Measurements from ENCODE around the gene ZNF582.
A peak's percentile ranks its signal among the peaks of the same experiment; 100 is the strongest.

The ZNF582 gene

DNA sequence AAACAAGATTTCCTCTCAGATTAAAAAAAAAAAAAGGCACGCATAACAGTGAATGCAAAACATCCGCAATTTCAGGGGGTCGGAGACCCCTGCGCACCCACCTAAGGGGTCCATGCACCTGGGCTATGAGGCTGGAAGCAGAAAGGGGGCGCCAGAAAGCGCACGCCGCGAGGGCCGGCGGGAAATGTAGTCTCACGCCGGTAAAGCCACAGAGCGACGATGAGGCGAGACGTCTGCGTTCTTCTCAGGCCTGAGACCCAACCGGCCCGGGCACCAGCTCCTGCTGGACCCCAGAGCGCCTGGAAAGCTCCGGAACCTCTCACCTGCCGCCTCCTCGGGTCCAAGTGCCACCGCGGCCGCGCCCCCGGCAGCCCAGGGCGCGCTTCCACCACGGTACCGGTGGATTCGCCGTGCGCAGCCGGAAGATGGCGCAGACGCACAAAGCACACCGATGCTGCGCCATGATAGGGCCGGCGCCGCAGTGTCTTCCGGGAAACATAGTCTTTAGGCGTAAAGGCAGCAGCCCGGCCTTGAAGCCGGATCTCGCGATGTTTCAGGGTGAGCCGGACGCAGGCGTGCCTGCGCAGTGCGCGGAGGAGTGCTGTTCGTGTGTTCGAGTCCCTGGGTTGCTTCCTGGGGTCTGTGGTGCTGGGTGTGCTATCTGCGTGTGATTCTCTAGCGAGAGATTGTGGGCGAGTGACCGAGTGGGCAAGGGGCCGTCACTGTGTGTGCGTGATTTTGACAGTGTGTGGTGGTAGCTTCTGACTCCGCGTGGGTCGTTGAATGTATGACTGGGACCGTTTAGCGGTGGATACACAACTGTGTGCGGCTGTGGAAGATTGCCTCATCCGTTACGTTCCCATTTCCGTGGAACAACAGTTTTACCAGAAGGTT is at the start of gene ZNF582:
Gene ZNF582 (minus strand): TSS at position 416 of the 894 bp plus-strand sequence. CDS start 1,782 bp downstream, outside the sequence.
- Histone ChIP-seq H3K27ac (ENCODE audit: low read length) (peak within 1 kb of the TSS; percentile 90), H3K4me3 (ENCODE audit: low read length in 2 of 2) (peak within 1 kb of the TSS; percentile 93 to 99), H3K9me3 (ENCODE audit: control insufficient read depth in 2 of 2, low read length in 2 of 2) (no peaks in the 10 kb centered on the region), H3K36me3 (ENCODE audit: control insufficient read depth in 2 of 2, insufficient read depth in 2 of 2, low read length in 2 of 2) (peaks cover 10 to 23% of the 10 kb centered on the region in 2 donors), H3K27me3 (ENCODE audit: control insufficient read depth in 1 of 2, insufficient read depth in 2 of 2, low read length in 2 of 2) (no peaks in the 10 kb centered on the region), H3K4me1 (ENCODE audit: control insufficient read depth, insufficient read depth, low read length) (peaks cover 3% of the 10 kb centered on the region), H3K9ac (ENCODE audit: low read length in 2 of 2) (peak within 1 kb of the TSS; percentile 80 to 94)

DNA sequence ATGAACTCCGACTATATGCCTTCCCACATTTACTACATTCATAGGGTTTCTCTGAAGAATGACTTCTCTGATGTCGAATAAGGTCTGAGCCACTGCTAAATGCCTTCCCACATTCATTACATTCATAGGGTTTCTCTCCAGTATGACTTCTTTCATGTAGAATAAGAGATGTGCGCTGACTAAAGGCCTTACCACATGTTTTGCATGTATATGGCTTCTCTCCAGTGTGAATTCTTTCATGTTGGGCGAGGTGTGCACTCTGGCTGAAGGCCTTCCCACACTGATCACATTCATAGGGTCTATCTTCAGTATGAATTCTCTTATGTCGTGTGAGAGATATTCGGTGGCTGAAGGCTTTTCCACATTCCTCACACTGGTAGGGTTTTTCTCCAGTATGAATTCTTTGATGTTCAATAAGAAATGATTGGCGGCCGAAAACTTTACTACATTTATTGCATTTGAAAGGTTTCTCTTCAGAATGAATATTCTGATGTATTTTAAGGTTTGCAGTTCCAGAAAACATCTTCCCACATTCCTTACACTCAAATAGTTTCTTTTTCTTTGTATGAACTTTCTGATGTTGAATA is 48.0 kb upstream of the ZNF582 start:
- no peaks in the 10 kb centered on the region for H3K4me1 ChIP-seq (ENCODE audit: control insufficient read depth, insufficient read depth, low read length)
- H3K27ac ChIP-seq (ENCODE audit: low read length) = no peak overlapping the region
- H3K4me3 ChIP-seq (ENCODE audit: low read length in 2 of 2) = peak overlapping the region in 1 of 2 donors; percentile 69
- H3K9ac ChIP-seq (ENCODE audit: low read length in 2 of 2) = no peak overlapping the region
- peaks cover 33 to 44% of the 10 kb centered on the region in 2 donors for H3K9me3 ChIP-seq (ENCODE audit: control insufficient read depth in 2 of 2, low read length in 2 of 2)
- H3K36me3 ChIP-seq (ENCODE audit: control insufficient read depth in 2 of 2, insufficient read depth in 2 of 2, low read length in 2 of 2) = peaks cover 5 to 16% of the 10 kb centered on the region in 2 donors
- H3K27me3 ChIP-seq (ENCODE audit: control insufficient read depth in 1 of 2, insufficient read depth in 2 of 2, low read length in 2 of 2) = no peaks in the 10 kb centered on the region

DNA sequence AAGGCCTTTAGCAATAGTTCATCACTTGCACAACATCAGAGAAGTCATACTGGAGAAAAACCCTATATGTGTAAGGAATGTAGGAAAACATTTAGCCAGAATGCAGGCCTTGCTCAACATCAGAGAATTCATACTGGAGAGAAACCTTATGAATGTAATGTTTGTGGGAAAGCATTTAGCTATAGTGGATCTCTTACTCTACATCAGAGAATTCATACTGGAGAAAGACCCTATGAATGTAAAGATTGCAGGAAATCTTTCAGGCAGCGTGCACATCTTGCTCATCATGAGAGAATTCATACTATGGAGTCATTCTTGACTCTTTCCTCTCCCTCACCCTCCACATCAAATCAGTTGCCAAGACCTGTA is 30.6 kb upstream of the ZNF582 start:
- Histone ChIP-seq H3K4me1 (ENCODE audit: control insufficient read depth, insufficient read depth, low read length) (no peaks in the 10 kb centered on the region), H3K9me3 (ENCODE audit: control insufficient read depth in 2 of 2, low read length in 2 of 2) (peaks cover 54 to 67% of the 10 kb centered on the region in 2 donors), H3K27me3 (ENCODE audit: control insufficient read depth in 1 of 2, insufficient read depth in 2 of 2, low read length in 2 of 2) (no peaks in the 10 kb centered on the region), H3K27ac (ENCODE audit: low read length) (no peak overlapping the region), H3K4me3 (ENCODE audit: low read length in 2 of 2) (peak overlapping the region in 1 of 2 donors; percentile 56), H3K9ac (ENCODE audit: low read length in 2 of 2) (no peak overlapping the region), H3K36me3 (ENCODE audit: control insufficient read depth in 2 of 2, insufficient read depth in 2 of 2, low read length in 2 of 2) (peaks cover 25 to 36% of the 10 kb centered on the region in 2 donors)

DNA sequence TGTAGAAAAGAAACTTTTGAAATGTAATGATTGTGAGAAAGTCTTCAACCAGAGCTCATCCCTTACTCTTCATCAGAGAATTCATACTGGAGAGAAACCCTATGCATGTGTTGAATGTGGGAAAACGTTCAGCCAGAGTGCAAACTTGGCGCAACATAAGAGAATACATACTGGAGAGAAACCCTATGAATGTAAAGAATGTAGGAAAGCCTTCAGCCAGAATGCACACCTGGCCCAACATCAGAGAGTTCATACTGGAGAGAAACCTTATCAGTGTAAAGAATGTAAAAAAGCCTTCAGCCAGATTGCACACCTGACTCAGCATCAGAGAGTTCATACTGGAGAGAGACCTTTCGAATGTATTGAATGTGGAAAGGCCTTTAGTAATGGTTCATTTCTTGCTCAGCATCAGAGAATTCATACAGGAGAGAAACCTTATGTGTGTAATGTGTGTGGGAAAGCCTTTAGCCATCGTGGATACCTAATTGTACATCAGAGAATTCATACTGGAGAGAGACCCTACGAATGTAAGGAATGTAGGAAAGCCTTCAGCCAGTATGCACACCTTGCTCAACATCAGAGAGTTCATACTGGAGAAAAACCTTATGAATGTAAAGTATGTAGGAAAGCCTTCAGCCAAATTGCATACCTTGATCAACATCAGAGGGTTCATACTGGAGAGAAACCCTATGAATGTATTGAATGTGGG is 30.1 kb upstream of the ZNF582 start:
- Histone ChIP-seq H3K36me3 (ENCODE audit: control insufficient read depth in 2 of 2, insufficient read depth in 2 of 2, low read length in 2 of 2) (peaks cover 25 to 36% of the 10 kb centered on the region in 2 donors), H3K9ac (ENCODE audit: low read length in 2 of 2) (no peak overlapping the region), H3K9me3 (ENCODE audit: control insufficient read depth in 2 of 2, low read length in 2 of 2) (peaks cover 53 to 67% of the 10 kb centered on the region in 2 donors), H3K4me1 (ENCODE audit: control insufficient read depth, insufficient read depth, low read length) (no peaks in the 10 kb centered on the region), H3K4me3 (ENCODE audit: low read length in 2 of 2) (peak overlapping the region in 1 of 2 donors; percentile 56), H3K27me3 (ENCODE audit: control insufficient read depth in 1 of 2, insufficient read depth in 2 of 2, low read length in 2 of 2) (no peaks in the 10 kb centered on the region), H3K27ac (ENCODE audit: low read length) (no peak overlapping the region)

DNA sequence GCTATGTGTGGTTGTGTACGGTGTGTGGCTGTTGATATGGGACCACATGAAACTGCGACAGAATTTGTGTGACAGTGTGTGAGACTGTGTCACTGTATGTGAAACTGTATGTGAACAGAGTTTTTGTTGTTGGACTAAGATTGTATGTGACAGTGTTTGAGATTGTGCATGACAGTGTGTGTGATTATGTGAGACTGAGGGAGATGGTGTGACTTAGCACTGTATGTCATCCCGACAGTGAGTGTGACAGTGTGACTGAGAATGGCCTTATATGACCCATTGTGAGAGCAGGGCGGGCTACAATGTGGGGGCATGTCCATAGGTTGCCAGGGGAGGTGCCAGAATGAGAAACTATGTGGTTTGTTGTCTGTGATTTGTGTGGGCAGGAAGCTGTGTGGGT is 11.7 kb upstream of the ZNF582 start:
- Histone ChIP-seq H3K36me3 (ENCODE audit: control insufficient read depth in 2 of 2, insufficient read depth in 2 of 2, low read length in 2 of 2) (peaks cover 30 to 31% of the 10 kb centered on the region in 2 donors), H3K27ac (ENCODE audit: low read length) (no peak overlapping the region), H3K9me3 (ENCODE audit: control insufficient read depth in 2 of 2, low read length in 2 of 2) (peaks cover 15 to 22% of the 10 kb centered on the region in 2 donors), H3K4me1 (ENCODE audit: control insufficient read depth, insufficient read depth, low read length) (peaks cover 14% of the 10 kb centered on the region), H3K27me3 (ENCODE audit: control insufficient read depth in 1 of 2, insufficient read depth in 2 of 2, low read length in 2 of 2) (no peaks in the 10 kb centered on the region), H3K9ac (ENCODE audit: low read length in 2 of 2) (no peak overlapping the region), H3K4me3 (ENCODE audit: low read length in 2 of 2) (peak overlapping the region; percentile 79 to 97)

DNA sequence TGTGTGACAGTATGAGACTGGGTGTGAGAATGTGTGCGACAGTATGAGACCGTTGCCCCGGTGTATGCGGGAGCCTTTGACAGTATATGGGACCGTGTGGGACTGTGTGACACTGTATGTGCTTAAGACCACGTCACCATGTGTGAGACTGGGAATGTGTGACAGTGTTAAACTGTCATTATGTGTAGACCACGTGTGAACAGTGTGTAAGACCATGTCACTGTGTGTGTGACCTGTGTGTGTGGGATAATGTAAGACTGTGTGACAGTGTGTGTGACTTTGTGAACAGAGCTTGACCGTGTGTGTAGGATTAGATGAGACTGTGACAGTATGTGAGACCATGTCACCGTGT is 11.3 kb upstream of the ZNF582 start:
- H3K27ac ChIP-seq (ENCODE audit: low read length) = no peak overlapping the region
- peak overlapping the region; percentile 79 to 97 for H3K4me3 ChIP-seq (ENCODE audit: low read length in 2 of 2)
- H3K9me3 ChIP-seq (ENCODE audit: control insufficient read depth in 2 of 2, low read length in 2 of 2) = peaks cover 16 to 24% of the 10 kb centered on the region in 2 donors
- H3K27me3 ChIP-seq (ENCODE audit: control insufficient read depth in 1 of 2, insufficient read depth in 2 of 2, low read length in 2 of 2) = no peaks in the 10 kb centered on the region
- peaks cover 27% of the 10 kb centered on the region in 2 donors for H3K36me3 ChIP-seq (ENCODE audit: control insufficient read depth in 2 of 2, insufficient read depth in 2 of 2, low read length in 2 of 2)
- H3K4me1 ChIP-seq (ENCODE audit: control insufficient read depth, insufficient read depth, low read length) = peaks cover 14% of the 10 kb centered on the region
- H3K9ac ChIP-seq (ENCODE audit: low read length in 2 of 2) = peak overlapping the region; percentile 72 to 96

DNA sequence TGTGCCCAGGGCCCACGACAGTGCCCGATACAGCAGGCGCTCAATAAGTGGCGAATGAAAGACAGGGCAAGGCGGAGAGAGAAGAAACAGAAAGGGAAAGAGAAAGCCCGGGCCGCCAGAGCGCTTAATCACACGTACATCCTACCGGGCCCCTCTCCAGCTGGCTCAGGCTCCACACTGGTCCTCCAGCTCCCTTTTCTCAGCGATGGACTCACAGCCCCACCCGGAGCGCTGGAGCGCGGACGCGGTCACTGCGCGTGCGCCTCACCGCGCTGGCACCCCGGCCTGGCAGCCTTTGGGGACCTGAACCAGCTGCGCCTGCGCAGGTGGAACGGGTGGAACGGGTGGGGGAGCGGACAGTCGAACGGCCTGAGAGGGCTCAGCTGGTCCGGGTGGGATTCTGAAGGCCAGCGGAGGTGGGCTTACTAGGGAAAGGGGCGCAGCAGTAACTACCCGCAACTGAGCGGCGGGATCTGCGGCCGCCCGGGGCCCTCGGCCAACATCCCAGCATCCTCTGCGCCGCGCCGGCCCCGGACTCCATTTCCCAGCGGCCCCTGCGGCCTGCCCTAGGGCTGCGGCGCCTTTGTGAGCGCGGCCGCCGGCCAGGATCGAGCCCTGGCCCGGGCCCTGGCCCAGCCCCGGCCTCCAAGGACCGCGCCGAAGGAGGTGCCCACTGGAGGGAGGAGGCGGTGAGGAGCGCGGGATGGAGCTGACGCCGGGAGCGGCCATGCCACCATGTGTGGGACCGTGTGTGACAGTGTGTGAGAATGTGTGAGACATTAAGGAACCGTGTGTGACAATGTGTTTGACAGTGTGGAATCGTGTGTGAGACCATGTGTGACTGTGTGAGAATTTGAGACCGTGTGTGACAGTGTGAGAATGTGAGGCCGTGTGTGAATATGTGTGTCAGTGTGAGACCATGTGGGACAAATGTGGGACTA is 10.7 kb upstream of the ZNF582 start, which contains the start of gene ZNF583:
Gene ZNF583 (plus strand): TSS at position 569 of the 941 bp plus-strand sequence. CDS start 2,783 bp downstream, outside the sequence.
- Histone ChIP-seq H3K27me3 (ENCODE audit: control insufficient read depth in 1 of 2, insufficient read depth in 2 of 2, low read length in 2 of 2) (no peaks in the 10 kb centered on the region), H3K9me3 (ENCODE audit: control insufficient read depth in 2 of 2, low read length in 2 of 2) (peaks cover 15 to 22% of the 10 kb centered on the region in 2 donors), H3K27ac (ENCODE audit: low read length) (peak within 1 kb of the TSS; percentile 86), H3K4me3 (ENCODE audit: low read length in 2 of 2) (peak within 1 kb of the TSS; percentile 79 to 97), H3K4me1 (ENCODE audit: control insufficient read depth, insufficient read depth, low read length) (peaks cover 14% of the 10 kb centered on the region), H3K9ac (ENCODE audit: low read length in 2 of 2) (peak within 1 kb of the TSS; percentile 72 to 96), H3K36me3 (ENCODE audit: control insufficient read depth in 2 of 2, insufficient read depth in 2 of 2, low read length in 2 of 2) (peaks cover 22 to 23% of the 10 kb centered on the region in 2 donors)

DNA sequence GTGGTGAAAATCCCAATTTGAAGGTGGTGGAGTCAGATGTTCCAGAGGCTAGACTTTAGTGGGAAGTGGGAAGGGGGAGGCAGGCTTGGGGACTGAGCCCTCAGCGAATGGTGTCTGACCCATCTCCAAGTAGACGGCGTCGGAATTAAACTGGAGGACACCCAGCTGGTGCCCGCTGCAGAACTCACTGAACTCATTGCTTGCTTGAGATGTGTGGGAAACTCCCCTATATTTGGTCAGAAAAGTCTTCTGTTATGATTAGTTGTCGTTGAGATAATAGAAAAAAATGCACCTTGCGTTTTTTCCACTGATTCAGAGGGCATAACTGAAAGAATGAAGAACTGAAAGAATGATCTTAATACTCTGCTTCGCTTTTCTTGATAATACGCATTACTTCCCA is 9.9 kb upstream of the ZNF582 start:
- Histone ChIP-seq H3K4me3 (ENCODE audit: low read length in 2 of 2) (peak overlapping the region; percentile 79 to 97), H3K27me3 (ENCODE audit: control insufficient read depth in 1 of 2, insufficient read depth in 2 of 2, low read length in 2 of 2) (no peaks in the 10 kb centered on the region), H3K4me1 (ENCODE audit: control insufficient read depth, insufficient read depth, low read length) (peaks cover 14% of the 10 kb centered on the region), H3K9ac (ENCODE audit: low read length in 2 of 2) (peak overlapping the region; percentile 72 to 96), H3K27ac (ENCODE audit: low read length) (peak overlapping the region; percentile 86), H3K36me3 (ENCODE audit: control insufficient read depth in 2 of 2, insufficient read depth in 2 of 2, low read length in 2 of 2) (peaks cover 14 to 15% of the 10 kb centered on the region in 2 donors), H3K9me3 (ENCODE audit: control insufficient read depth in 2 of 2, low read length in 2 of 2) (peaks cover 8 to 14% of the 10 kb centered on the region in 2 donors)

DNA sequence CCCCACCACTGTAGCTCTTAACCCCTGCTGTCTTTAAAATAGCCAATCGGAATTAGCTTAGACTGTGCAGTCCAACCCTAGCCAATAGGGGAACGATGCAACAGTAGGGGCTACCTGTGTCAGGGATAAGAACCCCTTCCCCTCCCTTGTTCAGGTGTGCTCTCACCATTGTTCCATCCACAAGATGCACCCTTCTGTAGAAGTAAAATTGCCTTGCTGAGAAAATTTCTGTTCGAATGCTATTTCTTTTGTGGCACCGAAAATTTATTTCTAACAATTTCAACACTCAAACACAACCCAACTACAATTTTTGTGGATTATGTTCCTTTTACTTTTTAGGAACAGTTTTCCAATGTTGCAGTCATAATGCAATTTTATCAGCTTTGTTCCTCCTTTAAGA is 7.2 kb upstream of the ZNF582 start:
- Histone ChIP-seq H3K4me1 (ENCODE audit: control insufficient read depth, insufficient read depth, low read length) (peaks cover 14% of the 10 kb centered on the region), H3K4me3 (ENCODE audit: low read length in 2 of 2) (no peak overlapping the region), H3K27ac (ENCODE audit: low read length) (no peak overlapping the region), H3K9ac (ENCODE audit: low read length in 2 of 2) (no peak overlapping the region), H3K27me3 (ENCODE audit: control insufficient read depth in 1 of 2, insufficient read depth in 2 of 2, low read length in 2 of 2) (no peaks in the 10 kb centered on the region), H3K9me3 (ENCODE audit: control insufficient read depth in 2 of 2, low read length in 2 of 2) (peaks cover 5 to 9% of the 10 kb centered on the region in 2 donors), H3K36me3 (ENCODE audit: control insufficient read depth in 2 of 2, insufficient read depth in 2 of 2, low read length in 2 of 2) (peaks cover 0 to 9% of the 10 kb centered on the region in 2 donors)

Data from stomach smooth muscle (tissue), 2 donors.